Measurements from ENCODE around the gene TMEM174.
"Not testable (repeated sequence)": the region's sequence is repeated elsewhere in the genome, so short reads cannot be mapped to it uniquely, and the experiment has no call there.

TMEM174 gene

DNA sequence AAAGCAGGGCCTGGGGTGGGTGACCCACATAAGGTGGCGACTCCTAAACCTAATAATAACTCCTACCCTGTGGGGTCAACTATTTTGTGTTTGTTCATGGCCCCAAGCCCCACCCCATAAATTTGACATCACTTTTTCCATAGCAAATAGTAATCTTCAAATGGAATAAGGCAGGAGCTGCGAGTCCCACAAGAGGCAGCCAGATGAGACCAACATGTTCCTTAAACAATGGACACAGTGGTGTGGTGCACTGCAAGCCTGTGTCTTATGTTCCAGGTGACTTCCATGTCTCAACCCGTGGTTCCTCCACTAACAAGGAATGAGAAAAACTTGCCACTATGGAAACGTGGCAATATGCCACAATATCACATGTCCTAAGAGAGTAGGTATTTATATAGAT, 20.6 kb downstream of the TMEM174 start:
- DNase-seq (ENCODE audit: low read depth in 2 of 2) = no peak

DNA sequence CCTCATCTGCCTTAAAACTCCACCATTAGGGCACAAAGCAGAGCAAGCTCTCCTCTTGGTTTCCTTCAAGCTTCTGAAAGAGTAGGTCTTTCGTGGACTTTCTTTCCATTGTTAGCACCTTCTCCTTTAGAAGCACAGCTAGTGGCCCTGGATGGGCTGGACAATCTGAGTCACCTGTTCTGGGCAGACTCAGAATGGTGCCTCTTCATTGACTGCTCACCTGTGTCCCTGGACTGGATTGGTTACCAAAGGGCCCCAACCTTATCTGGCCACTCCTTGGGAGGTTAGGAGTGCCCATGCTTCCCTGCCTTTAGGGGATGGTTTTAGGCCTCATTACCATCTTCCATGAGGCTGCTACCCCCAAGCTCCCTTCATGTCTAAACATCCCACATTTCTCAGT, 23.2 kb downstream of the TMEM174 start:
- no peak for DNase-seq (ENCODE audit: low read depth in 2 of 2)

DNA sequence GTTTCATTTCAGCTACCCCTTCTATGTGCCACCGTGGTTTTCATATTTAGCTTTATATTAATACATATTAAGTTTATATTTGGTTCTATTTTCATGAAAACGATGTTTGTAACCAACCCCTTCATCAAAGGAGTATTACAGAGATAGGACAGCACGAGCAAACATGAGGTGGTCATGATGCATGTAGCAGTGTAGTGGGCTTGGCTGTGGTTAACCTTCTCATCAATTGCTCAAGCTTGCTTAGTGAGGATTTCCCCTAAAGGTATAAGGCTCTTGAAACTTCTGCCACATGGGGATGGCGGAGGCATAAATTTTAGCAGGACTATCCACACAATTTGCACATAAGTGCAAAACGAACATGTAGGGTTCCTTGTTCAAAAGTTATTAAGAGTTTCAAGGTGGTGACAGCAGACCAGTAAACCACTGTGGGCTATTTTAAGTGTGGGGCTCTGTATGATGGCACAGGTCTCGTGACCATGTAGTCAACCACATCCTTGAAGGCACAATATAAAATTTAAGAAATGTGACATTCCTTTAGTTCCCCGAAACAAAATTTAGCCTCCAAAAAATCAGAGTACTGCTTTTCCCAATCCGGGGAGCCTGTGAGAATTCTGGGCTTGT, 24.8 kb downstream of the TMEM174 start:
- no peak for DNase-seq (ENCODE audit: low read depth in 2 of 2)

DNA sequence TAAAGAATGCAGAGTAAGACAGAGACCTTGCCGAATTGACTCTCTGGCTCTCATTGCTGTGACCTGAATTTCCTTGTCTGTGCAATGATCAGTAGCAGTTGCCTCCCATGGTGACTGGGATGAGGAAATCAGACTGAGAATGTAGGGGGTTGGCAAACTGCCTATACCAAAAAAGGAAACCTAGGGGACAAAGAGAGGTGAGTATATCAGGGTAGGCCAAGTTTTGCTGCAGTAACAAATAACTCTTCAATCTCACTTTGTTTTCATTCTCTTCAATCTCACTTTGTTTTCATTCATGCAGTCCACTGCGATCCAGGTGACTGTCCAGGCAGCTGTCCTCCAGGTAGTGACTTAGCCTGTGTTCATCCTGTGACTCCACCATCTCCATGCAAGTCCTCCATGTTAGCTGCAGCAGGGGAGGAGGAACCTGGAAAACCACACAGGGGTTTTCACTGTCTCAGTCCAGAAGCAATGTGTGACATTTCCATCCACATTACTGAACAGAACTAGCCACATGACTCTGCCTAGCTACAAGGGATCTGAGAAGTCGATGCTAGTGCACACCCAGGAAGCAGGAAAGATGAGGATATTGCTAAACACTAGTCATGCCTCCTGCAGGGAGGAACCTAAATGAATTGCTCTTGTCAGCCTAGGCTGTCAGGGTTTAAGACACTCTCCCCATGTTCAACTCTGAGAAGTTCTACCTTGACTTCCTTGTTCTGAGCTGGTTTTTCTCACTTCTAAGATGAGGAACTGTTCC, 26.0 kb downstream of the TMEM174 start:
- DNase-seq (ENCODE audit: low read depth in 2 of 2) = no peak

DNA sequence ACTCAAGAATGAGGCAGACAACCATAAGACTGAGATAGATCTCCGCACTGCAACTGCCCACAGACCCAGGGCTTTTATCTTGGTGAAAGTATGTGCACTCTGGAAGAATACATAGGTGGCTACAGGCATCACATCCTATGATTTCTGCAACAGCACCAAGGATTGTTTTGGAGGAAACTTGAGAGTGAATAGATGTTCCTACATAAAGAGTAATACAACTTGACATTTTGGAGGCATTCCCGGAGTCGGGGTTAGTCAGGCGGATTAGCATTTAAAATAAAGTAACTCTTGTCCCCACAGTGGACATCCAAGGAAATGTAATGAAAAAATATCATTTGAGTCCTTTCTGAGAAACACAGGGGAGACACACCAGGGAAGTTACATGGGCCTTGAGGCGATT, 26.7 kb downstream of the TMEM174 start:
- DNase-seq (ENCODE audit: low read depth in 2 of 2) = no peak

DNA sequence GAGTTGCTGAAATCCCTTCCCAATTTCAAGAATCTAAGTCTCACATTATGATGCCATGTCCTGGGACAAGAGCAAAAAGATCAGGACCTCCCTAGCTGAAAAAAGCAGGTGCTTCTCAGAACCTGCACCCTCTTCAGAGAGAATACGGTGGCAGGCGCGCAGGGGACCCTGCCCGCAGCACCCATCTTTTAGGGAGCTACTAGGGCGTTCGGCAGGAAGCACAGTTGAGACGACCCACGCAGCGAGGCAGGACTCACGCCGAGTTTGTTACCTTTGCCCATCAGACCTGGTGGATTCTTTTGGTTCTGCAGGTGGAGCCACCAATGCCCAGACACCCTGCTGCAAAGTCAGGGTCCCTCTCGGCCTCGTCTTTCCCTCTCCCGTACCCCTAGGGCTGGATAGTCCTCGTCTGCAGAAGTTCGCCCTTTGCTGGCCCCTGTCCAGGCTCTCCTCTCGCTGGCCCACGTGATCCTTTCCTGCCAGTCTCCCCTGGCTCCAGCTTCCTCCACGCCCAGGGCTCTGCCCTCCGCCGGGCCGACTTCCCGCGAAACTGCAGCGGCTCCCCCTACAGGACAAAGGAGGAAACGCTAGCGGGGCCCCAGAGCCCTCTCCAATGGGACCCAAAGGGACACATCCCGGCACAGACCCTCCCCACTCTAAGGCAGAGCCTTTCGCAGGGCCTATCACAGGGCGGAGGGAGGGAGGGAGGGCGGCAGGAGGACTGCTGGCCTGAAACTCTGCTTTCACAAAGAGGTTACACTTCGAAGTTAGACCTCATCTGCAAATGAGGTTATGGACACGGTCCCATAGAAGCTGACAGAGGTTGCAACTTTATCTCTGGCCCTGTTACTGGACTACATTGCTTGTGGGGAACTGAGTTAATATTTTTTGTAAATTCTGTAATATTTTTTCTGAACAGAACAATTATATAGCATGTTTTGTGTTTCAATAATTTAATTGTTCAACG, 28.8 kb downstream of the TMEM174 start:
- DNase-seq (ENCODE audit: low read depth in 2 of 2) = peak; percentile 31 to 47

DNA sequence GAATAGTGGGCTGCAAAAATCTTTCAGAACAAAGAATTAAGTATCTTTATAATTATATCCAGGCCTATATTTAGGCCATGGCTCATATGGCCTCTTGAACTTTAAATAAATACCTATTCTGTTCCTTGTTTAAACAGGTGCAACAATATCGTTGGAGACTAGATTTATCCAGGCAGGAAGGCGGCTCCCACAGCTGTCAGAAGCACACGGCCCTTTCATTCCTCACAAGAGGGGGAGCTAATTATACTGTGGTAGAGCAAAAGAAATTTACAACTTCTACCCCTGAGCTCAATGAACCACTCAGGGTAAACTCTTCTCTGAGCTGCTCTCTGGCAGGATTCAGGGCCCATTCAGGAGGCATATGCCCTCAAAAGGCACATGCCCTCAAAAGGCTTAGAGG, 31.3 kb downstream of the TMEM174 start:
- no peak for DNase-seq (ENCODE audit: low read depth in 2 of 2)

DNA sequence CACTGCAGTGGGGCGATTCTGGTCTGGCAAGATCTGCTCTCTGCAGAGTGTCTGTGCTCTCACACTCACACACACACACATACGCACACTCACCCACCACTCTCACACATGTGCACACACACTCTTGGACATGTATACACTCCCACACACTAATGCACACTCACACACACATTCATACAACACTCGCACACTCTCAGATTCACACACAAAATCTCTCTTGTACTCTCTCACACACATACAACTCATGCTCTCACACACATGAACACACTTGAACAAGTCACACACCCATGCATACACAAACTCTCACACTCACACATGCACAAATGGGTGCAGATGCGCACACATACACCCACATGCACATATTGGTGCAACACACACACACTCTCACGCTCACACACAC, 31.7 kb downstream of the TMEM174 start:
- DNase-seq (ENCODE audit: low read depth in 2 of 2) = no peak

DNA sequence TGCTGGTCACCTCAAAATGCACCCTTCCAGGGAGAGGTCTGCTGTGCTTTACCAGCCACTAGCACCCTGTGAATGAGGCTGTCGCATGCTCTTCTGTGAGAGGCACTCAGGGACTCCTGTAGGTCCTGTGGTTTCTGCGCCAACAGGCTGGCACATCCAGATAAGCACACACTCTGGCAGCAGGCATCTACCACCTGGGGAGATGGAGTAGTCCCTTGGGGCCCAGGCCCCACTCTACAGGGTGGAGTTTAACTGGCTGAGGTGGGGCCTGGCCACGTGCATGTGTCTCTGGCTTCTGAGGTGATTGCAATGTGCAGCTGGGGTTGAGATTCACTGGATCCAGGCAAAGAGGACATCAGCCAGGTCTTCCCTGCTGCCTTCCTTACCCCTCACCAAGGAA, 32.3 kb downstream of the TMEM174 start:
- DNase-seq (ENCODE audit: low read depth in 2 of 2) = no peak

DNA sequence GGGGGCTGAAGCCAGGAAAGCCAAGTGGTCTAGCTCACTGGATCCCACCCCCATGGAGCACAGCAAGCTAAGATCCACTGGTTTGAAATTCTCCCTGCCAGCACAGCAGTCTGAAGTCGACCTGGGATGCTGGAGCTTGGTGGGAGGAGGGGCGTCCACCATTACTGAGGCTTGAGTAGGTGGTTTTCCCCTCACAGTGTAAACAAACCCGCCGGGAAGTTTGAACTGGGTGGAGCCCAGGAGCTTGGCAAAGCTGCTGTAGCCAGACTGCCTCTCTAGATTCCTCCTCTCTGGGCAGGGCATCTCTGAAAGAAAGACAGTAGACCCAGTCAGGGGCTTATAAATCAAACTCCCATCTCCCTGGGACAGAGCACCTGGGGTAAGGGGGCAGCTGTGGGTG, 34.2 kb downstream of the TMEM174 start:
- not testable (repeated sequence) for DNase-seq (ENCODE audit: low read depth in 2 of 2)

DNA sequence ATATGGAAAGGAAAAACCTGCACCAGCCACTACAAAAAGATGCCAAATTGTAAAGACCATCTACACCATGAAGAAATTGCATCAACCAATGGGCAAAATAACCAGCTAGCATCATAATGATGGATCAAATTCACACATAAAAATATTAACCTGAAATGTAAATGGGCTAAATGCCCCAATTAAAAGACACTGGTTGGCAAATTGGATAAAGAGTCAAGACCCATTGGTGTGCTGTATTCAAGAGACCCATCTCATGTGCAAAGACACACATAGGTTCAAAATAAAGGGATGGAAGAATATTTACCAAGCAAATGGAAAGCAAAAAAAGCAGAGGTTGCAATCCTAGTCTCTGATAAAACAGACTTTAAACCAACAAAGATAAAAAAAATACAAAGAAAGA, 36.1 kb downstream of the TMEM174 start:
- DNase-seq (ENCODE audit: low read depth in 2 of 2) = not testable (repeated sequence)

DNA sequence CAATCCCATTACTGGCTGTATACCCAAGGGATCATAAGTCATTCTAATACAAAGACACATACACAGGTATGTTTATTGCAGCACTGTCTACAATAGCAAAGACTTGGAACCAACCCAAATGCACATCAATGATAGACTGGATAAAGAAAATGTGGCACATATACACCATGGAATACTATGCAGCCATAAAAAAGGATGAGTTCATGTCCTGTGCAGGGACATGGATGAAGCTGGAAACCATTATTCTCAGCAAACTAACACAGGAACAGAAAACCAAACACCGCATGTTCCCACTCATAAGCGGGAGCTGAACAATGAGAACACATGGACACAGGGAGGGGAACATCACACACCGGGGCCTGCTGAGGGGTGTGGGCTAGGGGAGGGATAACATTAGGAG, 39.7 kb downstream of the TMEM174 start:
- not testable (repeated sequence) for DNase-seq (ENCODE audit: low read depth in 2 of 2)

DNA sequence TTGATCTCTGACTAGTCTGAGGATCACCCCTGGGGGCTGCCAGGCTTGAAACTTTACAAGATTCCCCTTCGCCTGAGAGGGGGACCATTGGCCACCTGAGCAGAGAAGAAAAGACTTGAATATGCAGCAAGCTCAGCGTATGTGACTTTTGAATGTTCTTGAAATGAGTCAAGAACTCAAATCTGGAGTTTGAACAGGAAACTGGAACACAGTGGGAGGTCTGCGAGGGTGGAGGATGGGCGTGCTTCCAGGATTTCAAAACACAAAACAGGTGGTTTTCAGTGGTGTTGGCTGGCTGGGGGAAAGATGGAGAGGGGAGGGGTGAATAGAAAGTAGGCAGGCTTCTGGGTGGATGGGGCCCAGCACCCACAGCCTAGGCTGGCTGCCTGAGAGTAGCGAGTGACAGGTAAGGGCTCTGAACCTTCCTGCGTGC, 40.6 kb downstream of the TMEM174 start:
- DNase-seq (ENCODE audit: low read depth in 2 of 2) = no peak

DNA sequence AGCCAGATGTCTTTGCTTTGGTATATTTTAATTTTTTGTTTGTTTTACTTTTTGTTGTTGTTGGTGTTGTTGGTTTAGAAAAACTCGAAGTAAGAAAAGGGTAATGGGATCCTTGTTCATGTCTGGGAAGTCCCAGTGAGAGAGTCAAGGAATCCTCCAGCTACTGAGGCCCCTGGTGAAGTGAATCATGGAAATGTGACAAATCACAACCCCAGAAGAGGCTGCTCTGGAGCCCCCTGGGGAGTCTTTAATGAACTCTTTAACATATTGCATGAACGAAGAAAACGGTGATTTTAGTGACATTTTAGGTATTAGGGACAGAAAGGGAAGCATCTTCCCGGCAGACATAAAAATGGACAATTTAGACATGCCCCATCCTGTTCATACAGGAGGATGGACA, 41.3 kb downstream of the TMEM174 start:
- DNase-seq (ENCODE audit: low read depth in 2 of 2) = no peak

DNA sequence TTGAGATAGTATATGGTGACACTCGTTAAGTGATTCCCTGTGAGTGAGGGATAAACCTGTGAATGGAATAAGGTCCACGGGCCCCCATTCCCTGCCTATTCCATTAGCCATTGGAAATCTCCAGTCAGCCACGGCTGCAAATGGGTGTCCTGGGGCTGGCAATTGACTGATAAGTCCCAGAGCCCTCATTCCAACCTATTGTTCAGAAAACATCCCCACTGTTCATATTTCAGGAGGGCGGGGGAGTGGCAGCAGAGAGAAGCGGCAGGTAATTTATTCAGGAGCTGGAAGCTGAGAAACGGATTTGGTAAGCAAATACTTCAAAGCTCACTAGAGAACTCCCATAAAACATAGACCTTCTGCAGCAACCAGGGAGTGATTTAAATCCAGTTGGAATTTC, 42.0 kb downstream of the TMEM174 start:
- DNase-seq (ENCODE audit: low read depth in 2 of 2) = no peak

DNA sequence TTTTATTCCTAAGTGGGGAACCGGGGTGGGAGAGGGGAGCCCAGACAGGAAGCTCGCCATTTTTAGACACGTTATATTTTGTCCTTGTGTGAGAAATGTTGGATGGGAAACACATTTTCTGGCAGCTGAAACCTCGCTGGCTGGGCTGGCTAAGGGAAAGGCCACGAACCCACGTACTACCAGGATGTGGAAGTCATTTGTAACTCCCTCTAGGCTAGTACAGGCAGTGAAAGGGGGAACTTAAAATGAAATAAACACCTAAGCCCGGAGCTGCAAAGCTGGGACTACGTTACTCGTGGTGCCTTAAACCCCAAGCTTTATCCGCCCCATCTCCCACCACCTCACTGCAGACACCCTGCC, 42.5 kb downstream of the TMEM174 start:
- DNase-seq (ENCODE audit: low read depth in 2 of 2) = no peak

DNA sequence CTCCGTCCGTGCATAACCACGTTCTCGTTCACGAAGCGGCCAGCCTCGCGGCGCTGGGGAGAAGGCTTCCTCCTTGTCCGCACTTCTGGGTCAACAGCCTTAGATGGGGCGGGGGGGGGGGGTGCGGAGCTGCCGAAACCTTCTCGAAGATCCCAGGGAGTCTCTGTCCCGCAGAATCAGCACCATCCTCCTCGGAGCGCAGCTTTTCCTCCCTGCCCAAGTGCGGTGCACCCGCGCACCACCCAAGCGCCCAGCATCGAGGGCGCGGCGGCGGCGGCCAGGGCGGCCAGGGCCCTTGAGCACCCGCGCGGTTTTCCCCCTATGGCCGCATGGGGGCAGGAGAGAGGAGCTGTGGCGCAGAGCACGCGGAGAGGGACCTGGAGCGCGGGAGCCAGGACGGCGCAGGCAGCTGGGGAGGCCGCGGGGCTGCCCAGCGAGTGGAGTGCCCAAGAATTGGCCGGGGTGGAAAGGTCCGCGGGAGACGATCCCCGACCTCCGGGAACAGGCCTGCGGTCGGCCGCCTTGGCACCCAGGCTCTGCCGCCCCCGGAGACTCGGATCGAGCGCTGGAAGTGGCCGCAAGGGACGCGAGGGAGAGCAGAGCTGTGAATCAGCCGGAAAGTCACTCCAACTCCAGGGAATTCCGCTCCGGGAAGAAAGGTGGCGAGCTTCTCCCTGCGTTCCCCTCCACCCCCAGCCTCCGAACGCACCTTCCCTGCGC, 43.1 kb downstream of the TMEM174 start:
- peak in 1 of 2 donors; percentile 41 for DNase-seq (ENCODE audit: low read depth in 2 of 2)

DNA sequence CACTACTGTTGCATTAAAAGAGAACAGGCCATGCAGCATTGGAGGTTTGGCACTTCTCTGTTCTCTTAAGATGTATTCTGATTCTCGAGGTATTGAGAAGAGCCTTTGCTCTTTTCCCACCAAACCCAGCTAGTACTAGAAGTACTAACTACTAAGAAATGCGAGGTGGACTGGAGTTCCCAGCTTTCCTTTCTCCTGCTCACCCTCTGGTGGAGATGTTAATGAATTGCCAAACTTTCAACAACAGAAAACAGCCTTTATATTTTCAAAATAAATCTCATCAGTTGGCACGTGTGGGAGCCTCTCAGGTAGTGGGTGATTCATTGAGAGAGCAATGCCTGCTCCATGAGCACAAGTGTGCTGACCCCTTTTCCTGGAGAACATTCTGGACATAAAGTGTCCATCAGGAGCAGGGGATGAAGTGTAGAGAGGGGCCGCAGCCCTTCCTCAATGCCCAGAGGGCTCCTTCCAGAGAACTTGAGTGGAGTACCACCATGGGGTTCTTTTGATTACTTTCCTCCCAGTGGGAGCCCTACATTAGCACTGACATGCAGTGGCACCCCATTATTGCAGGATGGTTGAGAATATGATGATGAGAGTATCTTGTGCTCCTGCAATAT, 45.7 kb downstream of the TMEM174 start:
- no peak for DNase-seq (ENCODE audit: low read depth in 2 of 2)

DNA sequence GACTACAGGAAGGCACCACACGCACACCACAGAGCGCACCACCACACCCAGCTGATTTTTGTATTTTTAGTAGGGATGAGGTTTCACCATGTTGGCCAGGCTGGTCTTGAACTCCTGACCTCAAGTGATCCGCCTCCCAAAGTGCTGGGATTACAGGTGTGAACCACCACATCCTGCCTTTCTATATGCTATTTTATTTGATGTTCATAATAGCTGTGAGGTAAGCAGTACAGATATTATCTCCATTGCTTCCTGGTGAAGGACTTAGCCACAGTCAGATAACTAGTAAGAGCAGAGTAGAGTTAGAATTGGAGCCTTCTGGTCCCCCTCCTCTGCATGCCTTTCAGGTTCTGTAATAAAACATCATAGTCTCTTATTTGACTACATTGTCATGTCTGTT, 46.3 kb downstream of the TMEM174 start:
- not testable (repeated sequence) for DNase-seq (ENCODE audit: low read depth in 2 of 2)

DNA sequence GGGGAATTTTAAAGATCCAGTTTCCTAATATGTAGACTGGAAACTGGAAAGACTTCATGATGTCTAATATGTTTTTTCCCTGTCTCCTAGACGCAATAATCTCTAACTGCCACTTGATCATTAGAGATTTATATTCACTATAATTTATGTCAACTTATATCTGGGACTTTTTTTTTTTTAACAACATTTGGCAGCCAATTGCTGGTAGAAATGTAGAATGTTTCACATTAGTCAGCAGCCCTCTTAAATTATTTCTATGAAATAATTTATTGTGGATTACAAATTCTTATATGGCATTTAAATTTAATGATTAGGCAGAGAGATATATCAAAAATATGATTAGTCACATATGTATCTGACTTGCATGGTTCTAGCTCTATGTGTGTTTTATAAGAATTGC, 48.2 kb downstream of the TMEM174 start:
- DNase-seq (ENCODE audit: low read depth in 2 of 2) = no peak

DNA sequence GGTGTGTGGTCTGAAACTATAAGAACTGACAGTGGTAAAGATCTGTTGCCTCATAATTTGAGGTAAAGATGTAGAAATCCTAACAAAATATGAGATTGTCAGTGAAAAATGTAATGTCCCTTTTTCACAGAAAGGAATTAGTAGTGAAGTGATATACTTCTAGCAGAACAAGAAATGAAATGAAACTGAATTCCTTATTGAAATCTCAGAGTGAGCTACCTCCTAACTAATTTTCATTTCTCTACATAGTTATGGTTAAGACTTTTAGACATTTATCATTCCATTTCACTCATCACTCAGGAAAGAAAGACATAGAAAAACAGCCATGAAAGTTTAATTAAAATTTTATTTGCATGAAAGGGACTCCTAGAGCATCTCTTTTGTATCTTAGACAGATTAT, 48.7 kb downstream of the TMEM174 start:
- no peak for DNase-seq (ENCODE audit: low read depth in 2 of 2)
